Astrocyte of the cerebellum (primary cell): ENCODE measurements around the gene UBB.

Experiments
- DNase-seq: peaks from one replicate; pipeline ENCODE4 v3.0.0-alpha.2; 2011; ENCODE audit warnings: low read depth
- H3K4me3 ChIP-seq: 2 replicates; pipeline ENCODE4 v1.5.1; 2011; ENCODE audit warnings: mild to moderate bottlenecking, low read depth, low read length, moderate library complexity
- CTCF ChIP-seq: IDR thresholded peaks from 2 replicates; pipeline ENCODE4 v1.5.1; 2012; ENCODE audit warnings: low read length, low read depth, moderate library complexity, mild to moderate bottlenecking; ENCODE audit errors: missing control alignments
- in situ Hi-C: cut with HindIII; loops from 2 replicates; pipeline ENCODE4 v1.10.0; 2017; ENCODE audit warnings: low sequenced_read_pairs

UBB gene

GRCh38 chr17:16425202-16425601 is 44.3 kb downstream of the UBB start:
- TF ChIP-seq CTCF: no peak
- H3K4me3 ChIP-seq: no peak overlapping the region
- no peak for DNase-seq
- in situ Hi-C loops: no loop called here

- no peak overlapping the region for H3K4me3 ChIP-seq
- TF ChIP-seq CTCF: no peak
- in situ Hi-C loops: no loop called here
- DNase-seq: no peak
Measured at GRCh38 chr17:16425698-16426659, 45.1 kb downstream of the UBB start.

- in situ Hi-C loops: no loop called here
- no peak for DNase-seq
- no peak for TF ChIP-seq CTCF
- H3K4me3 ChIP-seq: no peak overlapping the region
Measured at GRCh38 chr17:16427020-16427419, 46.1 kb downstream of the UBB start.

GRCh38 chr17:16428098-16428882 is 47.4 kb downstream of the UBB start:
- peak; percentile 61 for TF ChIP-seq CTCF
- H3K4me3 ChIP-seq: no peak overlapping the region
- no peak for DNase-seq
- in situ Hi-C loops: no loop called here

GRCh38 chr17:16429083-16429482 is 48.2 kb downstream of the UBB start:
- no peak for DNase-seq
- H3K4me3 ChIP-seq: no peak overlapping the region
- no peak for TF ChIP-seq CTCF
- in situ Hi-C loops: no loop called here

GRCh38 chr17:16430650-16431049 is 49.8 kb downstream of the UBB start:
- in situ Hi-C loops: no loop called here
- DNase-seq: no peak
- H3K4me3 ChIP-seq: no peak overlapping the region
- no peak for TF ChIP-seq CTCF
